ENCODE measurements around the gene AP1M1. TPM values are rescaled to one million over a fixed set of nuclear protein-coding genes. Genes with fewer than 3 reads are reported as not detected.
A peak's percentile ranks its signal among the peaks of the same experiment; 100 is the strongest.

AP1M1 gene
- polyA plus RNA-seq, 3 donors: 103 to 134 (median 133) TPM

DNA sequence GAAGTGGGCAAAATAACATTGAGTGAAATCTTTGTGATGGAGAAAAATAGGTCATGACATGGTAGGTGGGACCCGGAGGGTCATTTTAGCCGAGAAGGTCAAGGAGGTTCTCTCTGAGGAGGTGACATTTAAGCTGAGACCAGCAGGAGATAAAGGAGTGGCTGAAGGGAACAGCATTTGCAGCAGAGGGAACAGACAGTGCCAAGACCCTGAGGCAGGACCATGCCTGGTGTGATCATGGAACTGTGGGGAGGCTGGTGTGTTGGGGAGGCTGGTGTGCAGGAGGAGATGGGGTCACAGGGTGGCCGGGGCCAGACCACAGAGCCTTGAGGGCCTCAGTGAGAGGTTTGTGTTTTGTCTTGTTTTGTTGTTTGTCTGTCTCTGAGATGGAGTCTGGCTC is 67.5 kb downstream of the AP1M1 start:
- Histone ChIP-seq H3K4me2 (replicated peaks; ENCODE audit: extremely low read depth, low read length, poor library complexity, severe bottlenecking) (no peak overlapping the region), H3K9ac (ENCODE audit: insufficient read depth, low read length, poor library complexity, severe bottlenecking) (no peak overlapping the region), H4K20me1 (ENCODE audit: insufficient read depth, low read length) (no peaks in the 10 kb centered on the region), H3K36me3 (replicated peaks in 1 of 2; ENCODE audit: control insufficient read depth in 1 of 2, insufficient read depth in 2 of 2, low read length in 2 of 2) (no peaks in the 10 kb centered on the region), H3K27me3 (ENCODE audit: control insufficient read depth in 2 of 2, insufficient read depth in 2 of 2, low read length in 2 of 2) (no peaks in the 10 kb centered on the region), H3K27ac (ENCODE audit: low read depth in 1 of 2, low read length in 2 of 2) (no peak overlapping the region), H3K4me1 (ENCODE audit: control insufficient read depth in 1 of 2, insufficient read depth in 2 of 2, low read length in 2 of 2) (peaks cover 31 to 37% of the 10 kb centered on the region in 2 donors), H2AFZ (ENCODE audit: insufficient read depth, low read depth, low read length, poor library complexity, severe bottlenecking) (no peak overlapping the region), H3K79me2 (ENCODE audit: insufficient read depth, low read length) (no peaks in the 10 kb centered on the region), H3K4me3 (replicated peaks in 1 of 3; ENCODE audit: low read depth in 2 of 3, low read length in 3 of 3) (no peak overlapping the region), H3K9me3 (replicated peaks in 1 of 2; ENCODE audit: control insufficient read depth in 1 of 2, insufficient read depth in 1 of 2, low read length in 2 of 2) (no peaks in the 10 kb centered on the region)
- 100% methylated on average over 3 of the region's 3 CpGs for WGBS (ENCODE audit: insufficient coverage)
- intact Hi-C loops (cut with micrococcal nuclease): no loop called here
- Mint-ChIP-seq H3K27me3 (ENCODE audit: low read depth in 3 of 3) (peaks cover 4 to 12% (median 7%) of the 10 kb centered on the region in 3 donors), H3K4me1 (peaks cover 36% of the 10 kb centered on the region), H3K9me3 (peaks cover 0 to 7% (median 2%) of the 10 kb centered on the region in 7 donors), H3K36me3 (no peaks in the 10 kb centered on the region), H3K4me3 (no peak overlapping the region), H3K27ac (peak overlapping the region in 1 of 7 donors; percentile 70)
- DNase-seq: no peak
- TF ChIP-seq, protein P1, sequence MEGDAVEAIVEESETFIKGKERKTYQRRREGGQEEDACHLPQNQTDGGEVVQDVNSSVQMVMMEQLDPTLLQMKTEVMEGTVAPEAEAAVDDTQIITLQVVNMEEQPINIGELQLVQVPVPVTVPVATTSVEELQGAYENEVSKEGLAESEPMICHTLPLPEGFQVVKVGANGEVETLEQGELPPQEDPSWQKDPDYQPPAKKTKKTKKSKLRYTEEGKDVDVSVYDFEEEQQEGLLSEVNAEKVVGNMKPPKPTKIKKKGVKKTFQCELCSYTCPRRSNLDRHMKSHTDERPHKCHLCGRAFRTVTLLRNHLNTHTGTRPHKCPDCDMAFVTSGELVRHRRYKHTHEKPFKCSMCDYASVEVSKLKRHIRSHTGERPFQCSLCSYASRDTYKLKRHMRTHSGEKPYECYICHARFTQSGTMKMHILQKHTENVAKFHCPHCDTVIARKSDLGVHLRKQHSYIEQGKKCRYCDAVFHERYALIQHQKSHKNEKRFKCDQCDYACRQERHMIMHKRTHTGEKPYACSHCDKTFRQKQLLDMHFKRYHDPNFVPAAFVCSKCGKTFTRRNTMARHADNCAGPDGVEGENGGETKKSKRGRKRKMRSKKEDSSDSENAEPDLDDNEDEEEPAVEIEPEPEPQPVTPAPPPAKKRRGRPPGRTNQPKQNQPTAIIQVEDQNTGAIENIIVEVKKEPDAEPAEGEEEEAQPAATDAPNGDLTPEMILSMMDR (IDR thresholded peaks at IDR 0.05): no peak

DNA sequence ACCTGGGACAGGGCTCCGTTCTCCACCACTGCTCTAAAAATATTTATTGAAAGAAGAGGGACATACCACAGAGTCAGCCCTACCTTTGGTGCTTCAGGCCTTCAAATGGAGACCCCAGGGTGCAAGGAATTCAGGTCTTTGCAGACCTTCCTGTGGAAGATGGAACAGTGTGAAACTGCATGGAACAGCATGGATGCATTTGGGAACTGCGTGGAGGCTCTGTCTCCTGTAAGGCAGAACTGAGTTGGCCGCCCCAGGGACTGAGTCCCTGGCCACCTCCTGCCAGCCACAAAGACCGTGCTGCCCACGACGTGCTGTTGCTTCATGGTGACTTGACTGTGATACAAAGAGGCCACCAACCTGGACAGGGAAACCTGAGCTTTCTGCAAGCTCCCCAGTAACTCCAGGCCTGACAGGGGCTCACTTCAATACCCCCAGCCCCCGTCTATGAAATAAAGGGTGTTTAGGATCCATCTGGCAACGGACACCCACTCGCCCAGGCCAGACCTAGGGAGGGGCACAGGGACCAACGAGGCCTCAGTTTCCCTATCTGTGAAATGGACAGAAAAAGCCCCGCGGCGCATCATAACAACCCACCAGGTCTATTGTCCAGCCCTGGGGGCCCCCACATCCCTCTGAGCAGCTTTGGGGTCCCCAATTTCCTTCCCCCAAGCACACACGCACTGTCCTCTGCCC is 68.3 kb downstream of the AP1M1 start:
- Histone ChIP-seq H3K36me3 (replicated peaks in 1 of 2; ENCODE audit: control insufficient read depth in 1 of 2, insufficient read depth in 2 of 2, low read length in 2 of 2) (no peaks in the 10 kb centered on the region), H3K4me3 (replicated peaks in 1 of 3; ENCODE audit: low read depth in 2 of 3, low read length in 3 of 3) (no peak overlapping the region), H3K9ac (ENCODE audit: insufficient read depth, low read length, poor library complexity, severe bottlenecking) (no peak overlapping the region), H3K4me1 (ENCODE audit: control insufficient read depth in 1 of 2, insufficient read depth in 2 of 2, low read length in 2 of 2) (peaks cover 27 to 29% of the 10 kb centered on the region in 2 donors), H3K9me3 (replicated peaks in 1 of 2; ENCODE audit: control insufficient read depth in 1 of 2, insufficient read depth in 1 of 2, low read length in 2 of 2) (no peaks in the 10 kb centered on the region), H3K27me3 (ENCODE audit: control insufficient read depth in 2 of 2, insufficient read depth in 2 of 2, low read length in 2 of 2) (no peaks in the 10 kb centered on the region), H2AFZ (ENCODE audit: insufficient read depth, low read depth, low read length, poor library complexity, severe bottlenecking) (peak overlapping the region; percentile 13), H3K4me2 (replicated peaks; ENCODE audit: extremely low read depth, low read length, poor library complexity, severe bottlenecking) (no peak overlapping the region), H3K27ac (ENCODE audit: low read depth in 1 of 2, low read length in 2 of 2) (no peak overlapping the region), H4K20me1 (ENCODE audit: insufficient read depth, low read length) (no peaks in the 10 kb centered on the region), H3K79me2 (ENCODE audit: insufficient read depth, low read length) (no peaks in the 10 kb centered on the region)
- DNase-seq: no peak
- TF ChIP-seq, protein P1 (IDR thresholded peaks at IDR 0.05): no peak
- intact Hi-C loops (cut with micrococcal nuclease): no loop called here
- H3K4me3 Mint-ChIP-seq: no peak overlapping the region
- peaks cover 0 to 6% (median 0%) of the 10 kb centered on the region in 7 donors for H3K9me3 Mint-ChIP-seq
- H3K4me1 Mint-ChIP-seq: peaks cover 30% of the 10 kb centered on the region
- peak overlapping the region in 1 of 7 donors; percentile 10 for H3K27ac Mint-ChIP-seq
- H3K27me3 Mint-ChIP-seq (ENCODE audit: low read depth in 3 of 3): peaks cover 4 to 12% (median 6%) of the 10 kb centered on the region in 3 donors
- WGBS (ENCODE audit: insufficient coverage): 92% methylated on average over 13 of the region's 14 CpGs
- no peaks in the 10 kb centered on the region for H3K36me3 Mint-ChIP-seq
